OCI-LY7 (cell line): ENCODE measurements around the gene ITK. TPM values are rescaled to one million over a fixed set of nuclear protein-coding genes. Genes with fewer than 3 reads are reported as not detected.

Experiments used
- BruUV-seq: library from RNA; stranded (reverse); fragments of 400-500 nt; replicated peaks from 2 replicates; lab custom pipeline; 2021; lab: Mats Ljungman, UMichigan
- CTCF ChIA-PET: fragments of 300-600 bp; sonication (Branson Sonifier 250); formaldehyde crosslinking; loops from one replicate; lab custom pipeline; 2022; ENCODE audit warnings: antibody characterized with exemption; ENCODE audit not compliant: unreplicated experiment; lab: Charles Lee
- POLR2A ChIA-PET: fragments of 300-600 bp; sonication (Branson Sonifier 250); formaldehyde crosslinking; loops from one replicate; lab custom pipeline; 2022; ENCODE audit warnings: antibody characterized with exemption; lab: Charles Lee
- DNase-seq: peaks from one replicate; pipeline ENCODE4 v3.0.0-alpha.2; 2015; ENCODE audit warnings: low spot score
- H2AFZ ChIP-seq: fragments of 200-600 bp; sonication (generic), shearing (Covaris generic); 2 replicates; pipeline ENCODE4 v1.6.1; 2014; ENCODE audit warnings: mild to moderate bottlenecking, antibody characterized with exemption, low read length, moderate library complexity
- H3K27ac ChIP-seq: fragments of 200-600 bp; sonication (generic); 2 replicates; pipeline ENCODE4 v1.5.1; 2014; ENCODE audit warnings: mixed run types, low read depth, mild to moderate bottlenecking, moderate library complexity, low read length, inconsistent platforms; ENCODE audit not compliant: poor library complexity, severe bottlenecking
- H3K36me3 ChIP-seq: fragments of 200-600 bp; sonication (generic); 2 replicates; pipeline ENCODE4 v1.6.1; 2014; ENCODE audit warnings: mild to moderate bottlenecking, antibody characterized with exemption, low read length, moderate library complexity, mixed read lengths; ENCODE audit not compliant: insufficient read depth
- H3K4me1 ChIP-seq: fragments of 200-600 bp; sonication (generic); 2 replicates; pipeline ENCODE4 v1.5.1; 2014; ENCODE audit warnings: mild to moderate bottlenecking, low read length; ENCODE audit not compliant: insufficient read depth, poor library complexity, severe bottlenecking
- H3K4me2 ChIP-seq: fragments of 200-600 bp; sonication (generic); 2 replicates; pipeline ENCODE4 v1.6.1; 2014; ENCODE audit warnings: mild to moderate bottlenecking, low read length
- H3K4me3 ChIP-seq: fragments of 200-600 bp; sonication (generic); 2 replicates; pipeline ENCODE4 v1.5.1; 2014; ENCODE audit warnings: mild to moderate bottlenecking, low read depth, low read length; ENCODE audit not compliant: poor library complexity, severe bottlenecking
- H3K79me2 ChIP-seq: fragments of 200-600 bp; sonication (generic); 2 replicates; pipeline ENCODE4 v1.6.1; 2016; ENCODE audit warnings: low read depth, mild to moderate bottlenecking, low read length, moderate library complexity, mixed read lengths; ENCODE audit not compliant: insufficient read depth
- H3K9me2 ChIP-seq: fragments of 200-600 bp; sonication (generic); 2 replicates; pipeline ENCODE4 v1.6.1; 2016; ENCODE audit warnings: mild to moderate bottlenecking, low read length, mixed read lengths; ENCODE audit not compliant: insufficient read depth
- H3K9me3 ChIP-seq: fragments of 200-600 bp; sonication (generic); 2 replicates; pipeline ENCODE4 v1.6.1; 2014; ENCODE audit warnings: mild to moderate bottlenecking, mixed run types, low read length, mixed read lengths
- H4K20me1 ChIP-seq: fragments of 200-600 bp; sonication (generic); 2 replicates; pipeline ENCODE4 v1.6.1; 2014; ENCODE audit warnings: mild to moderate bottlenecking, antibody characterized with exemption, low read length, moderate library complexity, mixed read lengths; ENCODE audit not compliant: insufficient read depth
- EZH2phosphoT487 ChIP-seq: fragments of 200-600 bp; sonication (generic); IDR thresholded peaks from 2 replicates; pipeline ENCODE4 v1.6.1; 2018; ENCODE audit warnings: low read depth, borderline replicate concordance, mild to moderate bottlenecking, mixed run types, antibody characterized with exemption, low read length, moderate library complexity, mixed read lengths
- intact Hi-C: fragments of 100-400 bp; cut with micrococcal nuclease; formaldehyde crosslinking; loops from one replicate; pipeline ENCODE4 v1.10.0; 2022; ENCODE audit not compliant: unreplicated experiment
- total RNA-seq, 2 experiments: library from RNA; depleted of rRNA in 1 of 2; stranded (reverse); fragments of >200 nt in 1 of 2; shearing (Covaris generic) in 1 of 2; gene quantifications; 2 replicates each; pipeline ENCODE4 v1.2.3, GENCODE V29; 2014 to 2022
- TF ChIP-seq, protein P1 (sequence below): fragments of 200-600 bp; sonication (generic); conservative IDR thresholded peaks from 2 replicates; pipeline ENCODE4 v1.5.1; 2014; ENCODE audit warnings: mild to moderate bottlenecking, antibody characterized with exemption, low read length, moderate library complexity, mixed read lengths

The ITK gene
- total RNA-seq, 2 experiments from 2014 or later, result not detected

DNA sequence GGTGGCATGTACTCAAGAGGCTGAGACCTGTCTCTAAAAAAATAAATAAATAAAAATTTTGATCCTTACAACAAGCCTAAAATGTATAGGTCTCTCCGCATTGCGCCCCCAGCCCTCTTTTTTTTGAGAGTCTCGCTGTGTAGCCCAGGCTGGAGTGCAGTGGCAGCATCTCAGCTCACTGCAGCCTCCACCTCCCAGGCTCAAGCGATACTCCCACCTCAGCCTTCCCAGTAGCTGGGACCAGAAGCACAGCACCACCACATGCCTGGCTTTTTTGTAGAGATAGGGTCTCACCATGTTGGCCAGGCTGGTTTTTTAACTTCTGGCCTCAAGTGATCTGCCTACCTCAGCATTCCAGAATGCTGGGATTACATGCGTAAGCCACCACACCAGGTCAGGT is 12.4 kb upstream of the ITK start:
- Histone ChIP-seq H4K20me1 (no peaks in the 10 kb centered on the region), H2AFZ (no peak overlapping the region), H3K79me2 (no peaks in the 10 kb centered on the region), H3K4me2 (no peak overlapping the region), H3K36me3 (no peaks in the 10 kb centered on the region), H3K4me3 (no peak overlapping the region), H3K9me3 (peaks cover 5% of the 10 kb centered on the region; the same call in 1 of the 2 replicates), H3K27ac (no peak overlapping the region), H3K4me1 (peaks cover 19% of the 10 kb centered on the region), H3K9me2 (no peaks in the 10 kb centered on the region)
- TF ChIP-seq, protein P1, sequence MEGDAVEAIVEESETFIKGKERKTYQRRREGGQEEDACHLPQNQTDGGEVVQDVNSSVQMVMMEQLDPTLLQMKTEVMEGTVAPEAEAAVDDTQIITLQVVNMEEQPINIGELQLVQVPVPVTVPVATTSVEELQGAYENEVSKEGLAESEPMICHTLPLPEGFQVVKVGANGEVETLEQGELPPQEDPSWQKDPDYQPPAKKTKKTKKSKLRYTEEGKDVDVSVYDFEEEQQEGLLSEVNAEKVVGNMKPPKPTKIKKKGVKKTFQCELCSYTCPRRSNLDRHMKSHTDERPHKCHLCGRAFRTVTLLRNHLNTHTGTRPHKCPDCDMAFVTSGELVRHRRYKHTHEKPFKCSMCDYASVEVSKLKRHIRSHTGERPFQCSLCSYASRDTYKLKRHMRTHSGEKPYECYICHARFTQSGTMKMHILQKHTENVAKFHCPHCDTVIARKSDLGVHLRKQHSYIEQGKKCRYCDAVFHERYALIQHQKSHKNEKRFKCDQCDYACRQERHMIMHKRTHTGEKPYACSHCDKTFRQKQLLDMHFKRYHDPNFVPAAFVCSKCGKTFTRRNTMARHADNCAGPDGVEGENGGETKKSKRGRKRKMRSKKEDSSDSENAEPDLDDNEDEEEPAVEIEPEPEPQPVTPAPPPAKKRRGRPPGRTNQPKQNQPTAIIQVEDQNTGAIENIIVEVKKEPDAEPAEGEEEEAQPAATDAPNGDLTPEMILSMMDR, result no peak
- no peak for TF ChIP-seq EZH2phosphoT487
- no TSS peak for BruUV-seq
- POLR2A ChIA-PET, result interaction anchor here (0.5 to 1.0 kb wide), 2 partner anchors 13 to 207 kb away, joined by 3 to 7 read pairs; no protein-coding TSS in a partner anchor
- CTCF ChIA-PET, result no interaction called here
- intact Hi-C loops, result no loop called here
- DNase-seq, result no peak

DNA sequence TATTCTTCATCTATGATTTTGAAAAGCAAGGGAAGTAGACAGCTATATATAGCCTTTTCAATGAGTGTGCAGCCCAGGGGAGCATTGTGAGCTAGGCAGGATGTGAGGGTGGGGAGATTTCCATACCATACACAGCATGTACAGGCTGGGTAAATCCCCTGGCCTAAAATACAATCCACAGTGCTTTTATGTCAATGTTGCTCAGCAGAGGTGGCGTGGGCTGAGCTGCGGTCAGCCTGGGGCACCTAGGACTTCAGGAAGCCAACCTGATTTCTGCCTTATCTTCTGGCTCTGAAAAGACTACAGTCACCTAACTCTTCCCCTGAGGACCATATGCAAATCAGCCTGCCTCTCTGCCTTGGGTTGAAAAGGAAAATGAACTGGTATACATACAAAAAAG is 8.2 kb upstream of the ITK start:
- no TSS peak for BruUV-seq
- no peaks in the 10 kb centered on the region for H4K20me1 ChIP-seq
- H3K9me2 ChIP-seq, result no peaks in the 10 kb centered on the region
- peaks cover 19% of the 10 kb centered on the region for H3K4me1 ChIP-seq
- TF ChIP-seq, protein P1, result no peak
- TF ChIP-seq EZH2phosphoT487, result no peak
- POLR2A ChIA-PET, result interaction anchor here (0.6 to 1.8 kb wide), 4 partner anchors 11 to 212 kb away, joined by 3 to 5 read pairs (median 3); no protein-coding TSS in a partner anchor
- no peaks in the 10 kb centered on the region for H3K36me3 ChIP-seq
- H3K9me3 ChIP-seq, result peaks cover 5% of the 10 kb centered on the region; the same call in 1 of the 2 replicates
- peak overlapping the region; percentile 95 for H2AFZ ChIP-seq
- CTCF ChIA-PET, result interaction anchor here (1.2 kb wide), 1 partner anchor 101 kb away, joined by 3 read pairs; no protein-coding TSS in a partner anchor
- H3K4me3 ChIP-seq, result peak overlapping the region; percentile 44
- H3K27ac ChIP-seq, result peak overlapping the region; percentile 63
- H3K79me2 ChIP-seq, result no peaks in the 10 kb centered on the region
- intact Hi-C loops, result no loop called here
- peak; percentile 67 for DNase-seq
- peak overlapping the region; percentile 70 for H3K4me2 ChIP-seq

DNA sequence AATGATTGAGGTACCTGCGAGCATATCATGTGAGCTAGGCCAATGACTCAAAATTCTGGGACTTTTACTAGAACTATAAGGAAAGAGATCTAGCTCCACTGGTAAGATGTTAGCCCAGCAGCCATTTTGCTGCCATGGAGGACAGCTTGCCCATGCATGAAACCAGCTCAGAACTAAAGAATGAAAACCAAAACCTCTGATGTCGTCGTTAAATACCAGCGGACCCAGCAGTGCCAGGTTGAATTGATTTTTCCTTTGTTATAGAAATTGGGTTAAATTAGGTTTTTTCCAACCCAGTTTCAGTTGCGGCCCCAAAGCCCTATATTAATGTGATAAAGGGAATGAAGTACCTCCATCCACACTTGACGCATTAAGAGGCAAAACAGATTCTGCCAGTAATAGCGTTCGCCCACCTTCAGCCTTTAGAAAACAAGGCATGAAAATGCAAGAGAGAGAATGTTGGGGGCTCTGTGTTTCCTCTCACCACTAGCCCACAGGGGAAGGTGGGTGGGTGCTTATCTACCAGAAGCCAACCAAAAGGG is 5.5 kb upstream of the ITK start:
- Histone ChIP-seq H3K36me3 (no peaks in the 10 kb centered on the region), H3K9me3 (peaks cover 5% of the 10 kb centered on the region; the same call in 1 of the 2 replicates), H3K4me2 (no peak overlapping the region), H3K4me1 (peaks cover 19% of the 10 kb centered on the region), H4K20me1 (no peaks in the 10 kb centered on the region), H3K4me3 (no peak overlapping the region), H3K79me2 (no peaks in the 10 kb centered on the region), H3K9me2 (no peaks in the 10 kb centered on the region), H2AFZ (no peak overlapping the region), H3K27ac (no peak overlapping the region)
- TF ChIP-seq, protein P1, result no peak
- no peak for TF ChIP-seq EZH2phosphoT487
- intact Hi-C loops, result no loop called here
- ChIA-PET CTCF (no interaction called here), POLR2A (interaction anchor here (0.5 kb wide), 1 partner anchor 19 kb away, joined by 3 read pairs; no protein-coding TSS in a partner anchor)
- DNase-seq, result no peak
- no TSS peak for BruUV-seq
